GM19351 (cell line): ENCODE measurements around the gene CACNG6.

Experiments
- ATAC-seq: cut with Tn5 transposase; IDR thresholded peaks from one replicate; pipeline ENCODE4 v1.9.1; 2021; ENCODE audit warnings: mild to moderate bottlenecking, moderate library complexity; ENCODE audit not compliant: unreplicated experiment

CACNG6 gene

GRCh38 chr19:53966931-53967330 lies 24.5 kb upstream of the CACNG6 start:
- ATAC-seq: no peak

GRCh38 chr19:53969366-53969765 lies 22.1 kb upstream of the CACNG6 start:
- no peak for ATAC-seq

GRCh38 chr19:53971673-53972072 lies 19.8 kb upstream of the CACNG6 start:
- ATAC-seq: no peak

GRCh38 chr19:53977429-53977990 lies 13.9 kb upstream of the CACNG6 start:
- no peak for ATAC-seq

GRCh38 chr19:53977991-53978731 lies 13.3 kb upstream of the CACNG6 start:
- ATAC-seq: no peak

- no peak for ATAC-seq
Observed at GRCh38 chr19:53978975-53979801, 12.2 kb upstream of the CACNG6 start.

- no peak for ATAC-seq
Observed at GRCh38 chr19:53980539-53981375, 10.7 kb upstream of the CACNG6 start.

GRCh38 chr19:53981376-53981951 lies 10.0 kb upstream of the CACNG6 start:
- ATAC-seq: no peak

GRCh38 chr19:53982001-53982451 lies 9.4 kb upstream of the CACNG6 start:
- no peak for ATAC-seq

- no peak for ATAC-seq
Observed at GRCh38 chr19:53982611-53983010, 8.8 kb upstream of the CACNG6 start.

GRCh38 chr19:53983457-53984289 lies 7.8 kb upstream of the CACNG6 start:
- ATAC-seq: no peak

- ATAC-seq: no peak
Observed at GRCh38 chr19:53985863-53986262, 5.6 kb upstream of the CACNG6 start.

GRCh38 chr19:53988981-53989380 lies 2.5 kb upstream of the CACNG6 start:
- no peak for ATAC-seq

GRCh38 chr19:53989600-53990533 lies 1.6 kb upstream of the CACNG6 start:
- no peak for ATAC-seq

- ATAC-seq: no peak
Observed at GRCh38 chr19:53992211-53992610, 774 bp downstream of the CACNG6 start.

GRCh38 chr19:53992815-53993214 lies 1.4 kb downstream of the CACNG6 start:
- no peak for ATAC-seq

GRCh38 chr19:53993448-53993847 lies 2.0 kb downstream of the CACNG6 start:
- ATAC-seq: no peak

GRCh38 chr19:53994811-53995210 lies 3.4 kb downstream of the CACNG6 start:
- no peak for ATAC-seq

- no peak for ATAC-seq
Observed at GRCh38 chr19:53998223-53998622, 6.8 kb downstream of the CACNG6 start.
